Measurements from ENCODE around the gene ARCN1.
"Not testable (repeated sequence)": the region's sequence is repeated elsewhere in the genome, so short reads cannot be mapped to it uniquely, and the experiment has no call there.

The ARCN1 gene

DNA sequence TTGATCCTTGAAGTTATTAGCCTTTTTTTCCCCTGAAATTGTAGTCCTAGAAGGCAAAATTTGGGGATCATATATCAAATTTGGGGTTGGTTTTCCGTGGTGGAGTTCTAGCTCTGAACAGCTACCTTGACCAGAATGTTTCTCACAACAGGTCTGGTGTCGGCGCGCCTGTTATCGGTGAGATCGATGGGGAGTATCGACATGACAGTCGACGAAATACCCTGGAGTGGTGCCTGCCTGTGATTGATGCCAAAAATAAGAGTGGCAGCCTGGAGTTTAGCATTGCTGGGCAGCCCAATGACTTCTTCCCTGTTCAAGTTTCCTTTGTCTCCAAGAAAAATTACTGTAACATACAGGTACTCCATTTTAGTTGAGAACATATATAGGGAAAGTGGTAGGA, 25.3 kb downstream of the ARCN1 start:
- Histone ChIP-seq H3K27ac (ENCODE audit: low read depth, low read length) (no peak overlapping the region), H3K36me3 (ENCODE audit: control insufficient read depth, insufficient read depth, low read length) (peaks cover 47% of the 10 kb centered on the region), H3K9ac (ENCODE audit: low read length) (no peak overlapping the region)

GRCh38 chr11:118602331-118602730, 30.1 kb downstream of the ARCN1 start:
- Histone ChIP-seq H3K27me3 (ENCODE audit: control insufficient read depth, insufficient read depth, low read length) (no peaks in the 10 kb centered on the region), H3K4me1 (ENCODE audit: control insufficient read depth, insufficient read depth, low read length) (peaks cover 25% of the 10 kb centered on the region), H3K36me3 (ENCODE audit: control insufficient read depth, insufficient read depth, low read length) (peaks cover 27% of the 10 kb centered on the region), H3K4me3 (ENCODE audit: low read length) (no peak overlapping the region), H3K9ac (ENCODE audit: low read length) (no peak overlapping the region), H3K27ac (ENCODE audit: low read depth, low read length) (no peak overlapping the region)

More for the DNA sequence above, 25.3 kb downstream of the ARCN1 start:
- H3K27me3 ChIP-seq (ENCODE audit: control insufficient read depth, insufficient read depth, low read length), result no peaks in the 10 kb centered on the region
- no peak overlapping the region for H3K4me3 ChIP-seq (ENCODE audit: low read length)
- H3K4me1 ChIP-seq (ENCODE audit: control insufficient read depth, insufficient read depth, low read length), result peaks cover 5% of the 10 kb centered on the region

DNA sequence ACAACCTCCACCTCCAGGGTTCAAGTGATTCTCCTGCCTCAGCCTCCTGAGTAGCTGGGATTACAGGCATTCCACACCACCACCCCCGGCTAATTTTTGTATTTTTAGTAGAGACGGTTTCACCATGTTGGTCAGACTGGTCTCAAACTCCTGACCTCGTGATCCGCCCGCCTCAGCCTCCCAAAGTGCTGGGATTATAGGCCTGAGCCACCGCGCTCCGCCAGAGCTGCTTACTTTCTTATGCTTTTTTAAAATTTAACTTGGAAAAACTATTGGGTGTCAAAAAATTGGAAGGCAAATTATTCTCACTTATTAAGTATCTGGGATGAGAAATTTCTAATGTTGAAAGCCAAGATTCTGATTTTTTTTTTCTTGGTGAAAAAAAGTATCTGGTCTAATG, 31.5 kb downstream of the ARCN1 start:
- not testable (repeated sequence) for H3K27ac ChIP-seq (ENCODE audit: low read depth, low read length); H3K4me3 ChIP-seq (ENCODE audit: low read length); H3K9ac ChIP-seq (ENCODE audit: low read length); H3K27me3 ChIP-seq (ENCODE audit: control insufficient read depth, insufficient read depth, low read length)
- H3K36me3 ChIP-seq (ENCODE audit: control insufficient read depth, insufficient read depth, low read length), result peaks cover 21% of the 10 kb centered on the region
- H3K4me1 ChIP-seq (ENCODE audit: control insufficient read depth, insufficient read depth, low read length), result peaks cover 25% of the 10 kb centered on the region

DNA sequence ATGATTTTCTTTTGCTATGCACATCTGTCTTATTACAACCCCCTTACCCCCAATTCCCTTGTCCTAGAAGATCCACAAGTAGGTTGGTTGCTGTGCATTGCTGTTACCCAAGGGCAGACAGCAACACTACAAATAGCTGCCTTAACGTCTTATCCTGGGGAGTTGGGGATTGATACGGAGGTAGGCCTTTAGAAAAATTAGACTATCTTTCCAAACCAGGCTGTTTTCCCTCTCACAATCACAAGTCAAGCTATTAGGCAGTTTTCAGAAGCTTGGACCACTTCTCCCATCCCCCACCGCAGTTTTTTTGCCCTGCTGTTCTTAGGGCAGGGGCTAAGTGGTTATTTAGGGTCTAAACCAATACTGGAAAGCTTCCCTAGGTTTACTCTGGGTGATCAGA, 32.4 kb downstream of the ARCN1 start:
- Histone ChIP-seq H3K27me3 (ENCODE audit: control insufficient read depth, insufficient read depth, low read length) (peaks cover 4% of the 10 kb centered on the region), H3K4me3 (ENCODE audit: low read length) (no peak overlapping the region), H3K36me3 (ENCODE audit: control insufficient read depth, insufficient read depth, low read length) (peaks cover 20% of the 10 kb centered on the region), H3K9ac (ENCODE audit: low read length) (no peak overlapping the region), H3K4me1 (ENCODE audit: control insufficient read depth, insufficient read depth, low read length) (peaks cover 25% of the 10 kb centered on the region), H3K27ac (ENCODE audit: low read depth, low read length) (peak overlapping the region; percentile 75)

DNA sequence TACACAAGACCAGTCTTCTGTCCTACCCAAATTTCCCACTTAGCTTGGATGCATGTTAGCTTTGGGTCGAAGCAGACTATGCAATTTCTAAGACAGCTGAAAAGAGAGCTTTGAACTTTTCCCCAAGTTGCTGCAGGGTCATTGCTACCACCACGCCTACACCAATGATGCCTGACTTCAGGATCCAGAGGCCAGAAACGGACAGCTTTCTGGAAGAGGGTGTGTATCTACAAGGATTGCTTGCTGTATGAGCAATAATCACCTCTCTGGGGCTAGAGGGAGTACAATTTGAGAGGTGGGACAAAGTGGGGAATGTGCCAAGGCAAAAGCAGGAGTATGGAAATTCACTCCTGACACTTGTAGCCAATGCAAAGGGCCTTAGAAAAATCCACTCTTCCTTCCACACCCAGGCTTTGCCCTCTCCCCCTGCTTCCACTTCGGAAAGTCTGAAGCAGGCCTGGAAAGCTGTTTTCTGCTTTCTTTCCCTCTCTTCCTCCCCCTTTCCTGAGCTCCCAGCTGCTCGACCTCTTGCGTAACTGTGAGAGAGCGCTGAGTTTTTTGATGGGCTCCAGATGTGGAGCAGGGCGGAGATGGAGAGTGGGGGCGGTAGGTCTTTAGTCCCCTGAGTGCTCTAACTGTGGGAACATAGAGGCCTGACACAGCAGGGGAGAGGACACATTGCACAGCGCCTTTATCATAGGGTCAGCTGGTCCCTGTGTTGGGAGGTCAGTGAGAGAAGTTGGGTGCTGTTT, 33.1 kb downstream of the ARCN1 start:
- H3K4me1 ChIP-seq (ENCODE audit: control insufficient read depth, insufficient read depth, low read length), result peaks cover 25% of the 10 kb centered on the region
- H3K27ac ChIP-seq (ENCODE audit: low read depth, low read length), result peak overlapping the region; percentile 75
- peaks cover 6% of the 10 kb centered on the region for H3K27me3 ChIP-seq (ENCODE audit: control insufficient read depth, insufficient read depth, low read length)
- H3K9ac ChIP-seq (ENCODE audit: low read length), result no peak overlapping the region
- peaks cover 14% of the 10 kb centered on the region for H3K36me3 ChIP-seq (ENCODE audit: control insufficient read depth, insufficient read depth, low read length)
- no peak overlapping the region for H3K4me3 ChIP-seq (ENCODE audit: low read length)

- Histone ChIP-seq H3K4me1 (ENCODE audit: control insufficient read depth, insufficient read depth, low read length) (peaks cover 25% of the 10 kb centered on the region), H3K4me3 (ENCODE audit: low read length) (peak overlapping the region; percentile 23), H3K36me3 (ENCODE audit: control insufficient read depth, insufficient read depth, low read length) (peaks cover 10% of the 10 kb centered on the region), H3K27me3 (ENCODE audit: control insufficient read depth, insufficient read depth, low read length) (peaks cover 6% of the 10 kb centered on the region), H3K9ac (ENCODE audit: low read length) (no peak overlapping the region), H3K27ac (ENCODE audit: low read depth, low read length) (peak overlapping the region; percentile 75)
Observed at GRCh38 chr11:118606157-118606843, 34.1 kb downstream of the ARCN1 start.

DNA sequence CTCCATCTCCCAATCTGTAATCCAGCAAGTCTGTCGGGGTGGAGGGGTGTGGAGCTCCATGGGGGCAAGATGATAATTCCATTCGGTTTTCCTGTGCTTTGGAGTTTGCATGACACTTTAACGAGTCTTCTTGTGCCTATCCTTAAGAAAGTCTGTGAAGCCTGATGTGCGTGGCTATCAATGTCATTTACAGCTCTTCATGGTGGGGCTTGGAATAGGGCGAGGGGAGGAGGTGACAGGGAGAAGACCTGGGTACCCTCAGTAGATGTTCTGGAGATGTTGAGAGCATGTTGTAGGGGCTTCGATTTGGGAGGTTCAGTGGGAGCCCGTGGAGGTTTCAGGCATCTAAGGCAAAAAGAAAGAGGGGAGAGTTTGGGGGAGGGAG, 34.6 kb downstream of the ARCN1 start:
- peaks cover 4% of the 10 kb centered on the region for H3K36me3 ChIP-seq (ENCODE audit: control insufficient read depth, insufficient read depth, low read length)
- H3K27me3 ChIP-seq (ENCODE audit: control insufficient read depth, insufficient read depth, low read length), result peaks cover 6% of the 10 kb centered on the region
- no peak overlapping the region for H3K4me3 ChIP-seq (ENCODE audit: low read length)
- no peak overlapping the region for H3K9ac ChIP-seq (ENCODE audit: low read length)
- peak overlapping the region; percentile 75 for H3K27ac ChIP-seq (ENCODE audit: low read depth, low read length)
- peaks cover 25% of the 10 kb centered on the region for H3K4me1 ChIP-seq (ENCODE audit: control insufficient read depth, insufficient read depth, low read length)

DNA sequence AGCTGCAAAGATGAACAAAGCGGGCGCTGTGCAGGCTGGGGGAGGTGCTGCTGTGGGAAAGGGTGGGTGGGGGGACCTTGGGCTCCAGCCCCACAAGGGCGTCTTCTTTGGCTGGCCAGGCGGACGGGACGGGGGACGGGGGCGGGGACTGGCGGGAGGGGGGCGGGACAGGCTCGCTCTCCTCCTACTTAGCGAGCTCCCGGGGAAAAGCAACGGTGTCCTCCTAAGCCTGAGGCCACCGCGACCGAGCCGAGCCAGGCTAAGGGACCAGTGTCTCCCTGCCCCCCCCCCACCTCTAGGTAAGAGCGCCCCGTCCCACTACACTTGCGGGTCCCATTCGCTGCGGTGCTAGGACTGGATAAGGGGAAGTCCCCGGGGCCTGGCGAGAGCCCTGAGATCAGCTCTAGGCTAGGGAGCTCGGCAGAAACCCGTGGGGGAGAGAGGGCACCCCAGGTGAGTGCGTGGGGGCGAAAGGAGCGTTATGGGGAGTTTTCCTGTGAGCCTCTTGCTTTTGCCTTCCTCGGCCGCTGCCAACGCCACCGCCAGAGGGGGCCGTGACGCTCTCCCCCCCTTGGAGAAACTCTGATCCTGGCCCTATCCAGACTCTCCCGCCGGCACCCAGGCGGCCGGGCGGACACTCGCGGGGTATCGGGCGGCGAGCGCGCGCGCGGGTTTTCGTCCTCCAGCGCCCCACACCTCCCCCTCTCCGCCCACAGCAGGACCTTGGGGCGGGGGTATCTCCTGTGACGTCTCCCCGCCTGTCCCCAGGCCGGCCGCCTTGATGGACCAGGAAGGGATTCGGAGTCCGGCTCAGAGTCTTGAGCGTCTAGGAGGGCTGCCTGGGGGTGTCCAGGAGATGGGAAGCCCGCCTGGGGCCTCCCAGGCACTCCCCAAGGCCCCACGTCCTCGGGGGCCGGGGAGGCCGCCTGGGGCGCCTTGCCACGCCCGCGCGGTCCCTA, 35.5 kb downstream of the ARCN1 start, which contains the start of gene PHLDB1:
PHLDB1 (plus strand) TSS at position 215 of the 959 bp plus-strand sequence. CDS start 6,222 bp downstream, outside the sequence.
- H3K4me3 ChIP-seq (ENCODE audit: low read length), result peak within 1 kb of the TSS; percentile 81
- H3K4me1 ChIP-seq (ENCODE audit: control insufficient read depth, insufficient read depth, low read length), result peaks cover 25% of the 10 kb centered on the region
- H3K27ac ChIP-seq (ENCODE audit: low read depth, low read length), result peak within 1 kb of the TSS; percentile 89
- no peaks in the 10 kb centered on the region for H3K36me3 ChIP-seq (ENCODE audit: control insufficient read depth, insufficient read depth, low read length)
- H3K9ac ChIP-seq (ENCODE audit: low read length), result peak within 1 kb of the TSS; percentile 75
- peaks cover 6% of the 10 kb centered on the region for H3K27me3 ChIP-seq (ENCODE audit: control insufficient read depth, insufficient read depth, low read length)

GRCh38 chr11:118608360-118609227, 36.4 kb downstream of the ARCN1 start:
- peaks cover 25% of the 10 kb centered on the region for H3K4me1 ChIP-seq (ENCODE audit: control insufficient read depth, insufficient read depth, low read length)
- H3K4me3 ChIP-seq (ENCODE audit: low read length), result peak overlapping the region; percentile 81
- H3K27ac ChIP-seq (ENCODE audit: low read depth, low read length), result peak overlapping the region; percentile 89
- no peaks in the 10 kb centered on the region for H3K36me3 ChIP-seq (ENCODE audit: control insufficient read depth, insufficient read depth, low read length)
- peaks cover 6% of the 10 kb centered on the region for H3K27me3 ChIP-seq (ENCODE audit: control insufficient read depth, insufficient read depth, low read length)
- no peak overlapping the region for H3K9ac ChIP-seq (ENCODE audit: low read length)

- H3K36me3 ChIP-seq (ENCODE audit: control insufficient read depth, insufficient read depth, low read length), result peaks cover 4% of the 10 kb centered on the region
- H3K9ac ChIP-seq (ENCODE audit: low read length), result peak overlapping the region; percentile 14
- H3K27me3 ChIP-seq (ENCODE audit: control insufficient read depth, insufficient read depth, low read length), result peaks cover 6% of the 10 kb centered on the region
- H3K4me3 ChIP-seq (ENCODE audit: low read length), result peak overlapping the region; percentile 81
- peaks cover 18% of the 10 kb centered on the region for H3K4me1 ChIP-seq (ENCODE audit: control insufficient read depth, insufficient read depth, low read length)
- peak overlapping the region; percentile 89 for H3K27ac ChIP-seq (ENCODE audit: low read depth, low read length)
Observed at GRCh38 chr11:118609380-118610224, 37.4 kb downstream of the ARCN1 start.
